ENCODE results near the gene ACSS1. TPM values are rescaled to one million over a fixed set of nuclear protein-coding genes. Genes with fewer than 3 reads are reported as not detected.

The ACSS1 gene
- total RNA-seq, 1 experiment from 2014 or later: 0.61 TPM

DNA sequence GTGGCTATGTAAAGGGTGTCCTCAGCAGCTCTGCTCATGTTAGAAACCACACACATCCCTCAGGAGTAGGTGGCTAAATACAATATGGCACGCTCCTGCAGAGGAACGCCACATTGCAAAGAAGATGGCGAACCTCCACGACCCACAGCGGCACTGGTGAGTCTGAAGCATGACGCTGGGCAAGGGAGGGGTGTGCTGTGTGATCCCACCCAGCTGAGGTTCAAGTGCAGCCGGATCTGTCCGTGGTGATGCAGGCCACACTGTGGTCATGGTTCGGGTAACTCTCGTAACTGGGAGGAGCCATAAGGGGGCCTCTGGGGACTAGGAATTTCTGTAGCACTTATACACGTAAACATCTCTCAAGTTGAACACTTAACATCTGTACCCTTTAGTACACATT, 42.0 kb downstream of the ACSS1 start:
- Histone ChIP-seq H2AK5ac (ENCODE audit: insufficient read length, low read length) (no peak overlapping the region), H3K79me2 (ENCODE audit: insufficient read depth, low read length) (no peaks in the 10 kb centered on the region), H2BK5ac (ENCODE audit: insufficient read length, low read length) (no peak overlapping the region), H3K23me2 (ENCODE audit: insufficient read length, low read depth, low read length, poor library complexity, severe bottlenecking) (no peaks in the 10 kb centered on the region), H2AFZ (ENCODE audit: low read length) (no peak overlapping the region), H3K27me3 (ENCODE audit: insufficient read depth, low read length) (no peaks in the 10 kb centered on the region), H3K4me1 (ENCODE audit: insufficient read depth, low read length) (no peaks in the 10 kb centered on the region; the same call in 1 of the 2 replicates), H3K79me1 (ENCODE audit: insufficient read depth, low read depth, low read length, poor library complexity, severe bottlenecking) (no peaks in the 10 kb centered on the region), H3K56ac (ENCODE audit: insufficient read length, low read depth, low read length) (no peak overlapping the region), H4K5ac (ENCODE audit: insufficient read length, low read depth, low read length) (no peak overlapping the region), H3K9ac (ENCODE audit: extremely low read depth, insufficient read length, low read length) (no peak overlapping the region), H2BK12ac (ENCODE audit: insufficient read length, low read depth, low read length) (no peak overlapping the region), H4K8ac (replicated peaks; ENCODE audit: insufficient read length, low read depth, low read length) (no peak overlapping the region), H3K14ac (ENCODE audit: insufficient read depth, low read length) (no peak overlapping the region), H2BK120ac (ENCODE audit: low read depth, low read length, poor library complexity, severe bottlenecking) (no peak overlapping the region), H3K27ac (ENCODE audit: insufficient read length, low read depth, low read length) (no peak overlapping the region), H3K9me3 (ENCODE audit: control insufficient read depth, low read depth, low read length) (no peaks in the 10 kb centered on the region), H2BK20ac (ENCODE audit: low read depth, low read length, poor library complexity, severe bottlenecking) (no peak overlapping the region), H3K23ac (ENCODE audit: insufficient read length, low read depth, low read length) (no peak overlapping the region), H4K91ac (ENCODE audit: insufficient read length, low read depth, low read length) (no peak overlapping the region), H3K18ac (ENCODE audit: insufficient read length, low read depth, low read length) (peak overlapping the region; percentile 15), H2BK15ac (ENCODE audit: low read depth, low read length) (no peak overlapping the region), H3T11ph (ENCODE audit: low read length) (no peak overlapping the region), H3K4ac (ENCODE audit: low read depth, low read length) (no peak overlapping the region), H3K4me2 (ENCODE audit: insufficient read depth, insufficient read length, low read length) (no peak overlapping the region), H4K20me1 (ENCODE audit: control insufficient read depth, insufficient read depth, insufficient read length) (no peaks in the 10 kb centered on the region)
- H3K27me3 Mint-ChIP-seq (ENCODE audit: low read depth): peaks cover 11% of the 10 kb centered on the region
- no peak overlapping the region for H3K4me3 Mint-ChIP-seq
- no peaks in the 10 kb centered on the region for H3K36me3 Mint-ChIP-seq (ENCODE audit: insufficient read depth in 1 of 3, low read depth in 3 of 3)
- no peaks in the 10 kb centered on the region for H3K9me3 Mint-ChIP-seq
- TF ChIP-seq CTCF (conservative IDR thresholded peaks at IDR 0.05): no peak
- DNase-seq: no peak
- H3K27ac Mint-ChIP-seq: no peak overlapping the region
- H3K4me1 Mint-ChIP-seq: peaks cover 20 to 23% of the 10 kb centered on the region in 2 experiments
- WGBS (ENCODE audit: extremely low coverage, insufficient read length, low lambda C conversion rate): no CpG with 5 or more reads among the region's 11 CpGs

Measured in H9 (cell line).